ENCODE measurements around the gene SLC25A44.
"Not testable (repeated sequence)": the region's sequence is repeated elsewhere in the genome, so short reads cannot be mapped to it uniquely, and the experiment has no call there.

The SLC25A44 gene

GRCh38 chr1:156164125-156164831, 29.6 kb upstream of the SLC25A44 start:
- DNase-seq = no peak

- DNase-seq = no peak
These were observed 28.8 kb upstream of the SLC25A44 start for GRCh38 chr1:156165083-156165482.

GRCh38 chr1:156167536-156167935, 26.4 kb upstream of the SLC25A44 start:
- DNase-seq = no peak

GRCh38 chr1:156172696-156173470, 21.0 kb upstream of the SLC25A44 start:
- no peak for DNase-seq

GRCh38 chr1:156176610-156177210, 17.2 kb upstream of the SLC25A44 start:
- no peak for DNase-seq

- no peak for DNase-seq
These were observed 15.8 kb upstream of the SLC25A44 start for GRCh38 chr1:156177919-156178654.

- DNase-seq = no peak
These were observed 13.4 kb upstream of the SLC25A44 start for GRCh38 chr1:156180471-156180870.

- DNase-seq = not testable (repeated sequence)
These were observed 12.4 kb upstream of the SLC25A44 start for GRCh38 chr1:156181391-156181924.

GRCh38 chr1:156182010-156182779, 11.7 kb upstream of the SLC25A44 start:
- not testable (repeated sequence) for DNase-seq

GRCh38 chr1:156186347-156187177, 7.3 kb upstream of the SLC25A44 start:
- DNase-seq = not testable (repeated sequence)

GRCh38 chr1:156190265-156190664, 3.6 kb upstream of the SLC25A44 start:
- DNase-seq = not testable (repeated sequence)

- no peak for DNase-seq
These were observed 2.5 kb upstream of the SLC25A44 start for GRCh38 chr1:156191292-156191964.

GRCh38 chr1:156193208-156193487, 756 bp upstream of the SLC25A44 start:
- no peak for DNase-seq

- DNase-seq = no peak
These were observed 372 bp downstream of the SLC25A44 start for GRCh38 chr1:156194300-156194652.

- no peak for DNase-seq
These were observed 1.9 kb downstream of the SLC25A44 start for GRCh38 chr1:156195853-156196252.

- no peak for DNase-seq
These were observed 2.5 kb downstream of the SLC25A44 start for GRCh38 chr1:156196445-156196844.

GRCh38 chr1:156198831-156199349, 5.0 kb downstream of the SLC25A44 start:
- DNase-seq = no peak

- no peak for DNase-seq
These were observed 6.1 kb downstream of the SLC25A44 start for GRCh38 chr1:156200044-156200443.

- no peak for DNase-seq
These were observed 9.4 kb downstream of the SLC25A44 start for GRCh38 chr1:156203331-156203730.

- DNase-seq = no peak
These were observed 10.8 kb downstream of the SLC25A44 start for GRCh38 chr1:156204686-156205085.

- DNase-seq = no peak
These were observed 17.3 kb downstream of the SLC25A44 start for GRCh38 chr1:156211243-156211642.

Data from GDM1 (cell line).